ENCODE measurements around the gene ZBED4. TPM values are rescaled to one million over a fixed set of nuclear protein-coding genes. Genes with fewer than 3 reads are reported as not detected.

ZBED4 gene
- total RNA-seq, 1 experiment from 2014 or later: 21.6 TPM

- Histone ChIP-seq H3K79me2 (ENCODE audit: insufficient read depth, low read length) (no peaks in the 10 kb centered on the region), H2AFZ (ENCODE audit: low read depth, low read length, poor library complexity, severe bottlenecking) (no peak overlapping the region), H3K4me1 (ENCODE audit: control insufficient read depth in 1 of 2, insufficient read depth in 2 of 2, low read length in 2 of 2) (peaks cover 30 to 53% of the 10 kb centered on the region in 2 experiments), H3K9me3 (ENCODE audit: control insufficient read depth in 1 of 2, insufficient read depth in 1 of 2, low read depth in 1 of 2, low read length in 2 of 2) (no peaks in the 10 kb centered on the region), H4K20me1 (ENCODE audit: insufficient read depth) (no peaks in the 10 kb centered on the region), H3K4me2 (ENCODE audit: low read length) (peak overlapping the region; percentile 73), H3K9ac (ENCODE audit: low read length) (no peak overlapping the region), H3K9me2 (ENCODE audit: insufficient read depth) (no peaks in the 10 kb centered on the region), H3K27ac (ENCODE audit: low read depth, low read length) (peak overlapping the region; percentile 75; the same call in 1 of the 2 replicates), H3K27me3 (ENCODE audit: insufficient read depth, low read length) (no peaks in the 10 kb centered on the region), H3K4me3 (replicated peaks in 1 of 2; ENCODE audit: low read depth in 1 of 2, low read length in 2 of 2) (no peak overlapping the region), H3K36me3 (ENCODE audit: control insufficient read depth in 1 of 2, insufficient read depth in 2 of 2, low read length in 2 of 2) (no peaks in the 10 kb centered on the region)
- BruUV-seq (replicated peaks): no TSS peak
- DNase-seq (ENCODE audit: low read depth, low spot score): no peak
- POLR2A ChIA-PET: interaction anchor here (1.3 kb wide), 1 partner anchor 33 kb away, joined by 3 read pairs; no protein-coding TSS in a partner anchor
- intact Hi-C loops (cut with micrococcal nuclease): loop anchor here (1.0 to 10.0 kb wide), 4 partner anchors 44 to 271 kb away; partner anchors contain the start of gene SELENOO
- RAD21 ChIA-PET (ENCODE audit: low non-redundant PET in 1 of 2, low total read pairs in 2 of 2, uncharacterized antibody in 2 of 2, unreplicated experiment in 2 of 2): no interaction called here
- TF ChIP-seq CBX3 (IDR thresholded peaks at IDR 0.05; ENCODE audit: low read depth) (no peak), SIN3A (IDR thresholded peaks at IDR 0.05; ENCODE audit: low read depth) (no peak), EZH2 (IDR thresholded peaks at IDR 0.05) (no peak), SP1 (IDR thresholded peaks at IDR 0.05; ENCODE audit: low read depth) (no peak), ATF3 (IDR thresholded peaks at IDR 0.05) (no peak), MAX (IDR thresholded peaks at IDR 0.05) (no peak), POLR2AphosphoS5 (IDR thresholded peaks at IDR 0.05; ENCODE audit: low read depth, low read length) (no peak), CEBPB (IDR thresholded peaks at IDR 0.05; ENCODE audit: low read depth) (no peak), POLR2A (IDR thresholded peaks at IDR 0.05; ENCODE audit: borderline replicate concordance, extremely low read depth, insufficient read depth, insufficient read length) (no peak)
- TF ChIP-seq, protein P1, sequence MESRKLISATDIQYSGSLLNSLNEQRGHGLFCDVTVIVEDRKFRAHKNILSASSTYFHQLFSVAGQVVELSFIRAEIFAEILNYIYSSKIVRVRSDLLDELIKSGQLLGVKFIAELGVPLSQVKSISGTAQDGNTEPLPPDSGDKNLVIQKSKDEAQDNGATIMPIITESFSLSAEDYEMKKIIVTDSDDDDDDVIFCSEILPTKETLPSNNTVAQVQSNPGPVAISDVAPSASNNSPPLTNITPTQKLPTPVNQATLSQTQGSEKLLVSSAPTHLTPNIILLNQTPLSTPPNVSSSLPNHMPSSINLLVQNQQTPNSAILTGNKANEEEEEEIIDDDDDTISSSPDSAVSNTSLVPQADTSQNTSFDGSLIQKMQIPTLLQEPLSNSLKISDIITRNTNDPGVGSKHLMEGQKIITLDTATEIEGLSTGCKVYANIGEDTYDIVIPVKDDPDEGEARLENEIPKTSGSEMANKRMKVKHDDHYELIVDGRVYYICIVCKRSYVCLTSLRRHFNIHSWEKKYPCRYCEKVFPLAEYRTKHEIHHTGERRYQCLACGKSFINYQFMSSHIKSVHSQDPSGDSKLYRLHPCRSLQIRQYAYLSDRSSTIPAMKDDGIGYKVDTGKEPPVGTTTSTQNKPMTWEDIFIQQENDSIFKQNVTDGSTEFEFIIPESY (IDR thresholded peaks at IDR 0.05; ENCODE audit: extremely low read depth, insufficient replicate concordance, low read length): no peak
- TF ChIP-seq, protein P2, sequence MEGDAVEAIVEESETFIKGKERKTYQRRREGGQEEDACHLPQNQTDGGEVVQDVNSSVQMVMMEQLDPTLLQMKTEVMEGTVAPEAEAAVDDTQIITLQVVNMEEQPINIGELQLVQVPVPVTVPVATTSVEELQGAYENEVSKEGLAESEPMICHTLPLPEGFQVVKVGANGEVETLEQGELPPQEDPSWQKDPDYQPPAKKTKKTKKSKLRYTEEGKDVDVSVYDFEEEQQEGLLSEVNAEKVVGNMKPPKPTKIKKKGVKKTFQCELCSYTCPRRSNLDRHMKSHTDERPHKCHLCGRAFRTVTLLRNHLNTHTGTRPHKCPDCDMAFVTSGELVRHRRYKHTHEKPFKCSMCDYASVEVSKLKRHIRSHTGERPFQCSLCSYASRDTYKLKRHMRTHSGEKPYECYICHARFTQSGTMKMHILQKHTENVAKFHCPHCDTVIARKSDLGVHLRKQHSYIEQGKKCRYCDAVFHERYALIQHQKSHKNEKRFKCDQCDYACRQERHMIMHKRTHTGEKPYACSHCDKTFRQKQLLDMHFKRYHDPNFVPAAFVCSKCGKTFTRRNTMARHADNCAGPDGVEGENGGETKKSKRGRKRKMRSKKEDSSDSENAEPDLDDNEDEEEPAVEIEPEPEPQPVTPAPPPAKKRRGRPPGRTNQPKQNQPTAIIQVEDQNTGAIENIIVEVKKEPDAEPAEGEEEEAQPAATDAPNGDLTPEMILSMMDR (IDR thresholded peaks at IDR 0.05 in 2 of 3, conservative IDR thresholded peaks at IDR 0.05 in 1 of 3; ENCODE audit: borderline replicate concordance in 1 of 3, insufficient read depth in 1 of 3, low read depth in 2 of 3, low read length in 2 of 3): no peak
- ATAC-seq: no peak
- CTCF ChIA-PET: interaction anchor here (1.0 to 2.6 kb wide), 2 partner anchors 26 to 97 kb away, joined by 3 to 16 read pairs; no protein-coding TSS in a partner anchor
Observed at GRCh38 chr22:49933236-49934159, 79.9 kb downstream of the ZBED4 start.
